ENCODE results near the gene MSLN.

- TF ChIP-seq POLR2A (IDR thresholded peaks at IDR 0.05) (no peak), CTCF (IDR thresholded peaks at IDR 0.05) (no peak)
These were observed 16.6 kb upstream of the MSLN start for GRCh38 chr16:743794-744500.

Measured in esophagus squamous epithelium (tissue), 4 donors.